Measurements from ENCODE around the gene ABCB10.

GRCh38 chr1:229567109-229567868 is 8.8 kb upstream of the ABCB10 start:
- TF ChIP-seq CTCF (IDR thresholded peaks at IDR 0.05) (no peak), POLR2A (IDR thresholded peaks at IDR 0.05) (no peak), POLR2AphosphoS5 (IDR thresholded peaks at IDR 0.05) (no peak), EP300 (IDR thresholded peaks at IDR 0.05) (no peak)
